ENCODE data around the gene ZBTB16.

The ZBTB16 gene

GRCh38 chr11:114089748-114090147, 30.2 kb downstream of the ZBTB16 start:
- Histone ChIP-seq H2AFZ (ENCODE audit: low read length) (no peak overlapping the region), H3K4me3 (ENCODE audit: low read length) (no peak overlapping the region), H3K4me1 (ENCODE audit: low read length) (no peaks in the 10 kb centered on the region), H3K9me3 (replicated peaks; ENCODE audit: insufficient read depth, low read length) (no peaks in the 10 kb centered on the region), H3F3A (ENCODE audit: insufficient read depth, low read length) (no peaks in the 10 kb centered on the region), H3K9ac (ENCODE audit: low read length) (no peak overlapping the region), H3K27ac (ENCODE audit: low read length) (no peak overlapping the region), H3K27me3 (replicated peaks; ENCODE audit: insufficient read depth, low read length) (no peaks in the 10 kb centered on the region), H3K79me2 (ENCODE audit: low read length) (no peaks in the 10 kb centered on the region), H3K9me2 (replicated peaks; ENCODE audit: insufficient read depth, low read length) (no peaks in the 10 kb centered on the region), H3K4me2 (ENCODE audit: low read depth, low read length) (no peak overlapping the region), H4K20me1 (ENCODE audit: insufficient read depth, low read length) (no peaks in the 10 kb centered on the region), H3K36me3 (replicated peaks; ENCODE audit: insufficient read depth, low read length) (no peaks in the 10 kb centered on the region)
- TF ChIP-seq EZH2 (optimal IDR thresholded peaks at IDR 0.05; ENCODE audit: low read depth, low read length) (no peak), CTCF (IDR thresholded peaks at IDR 0.05; ENCODE audit: low read length) (no peak), EZH2phosphoT487 (IDR thresholded peaks at IDR 0.05; ENCODE audit: low read length) (no peak)
- no peak for DNase-seq

GRCh38 chr11:114090225-114090910, 30.9 kb downstream of the ZBTB16 start:
- Histone ChIP-seq H3K4me3 (ENCODE audit: low read length) (no peak overlapping the region), H3F3A (ENCODE audit: insufficient read depth, low read length) (no peaks in the 10 kb centered on the region), H3K4me2 (ENCODE audit: low read depth, low read length) (no peak overlapping the region), H2AFZ (ENCODE audit: low read length) (no peak overlapping the region), H3K27me3 (replicated peaks; ENCODE audit: insufficient read depth, low read length) (no peaks in the 10 kb centered on the region), H3K9me2 (replicated peaks; ENCODE audit: insufficient read depth, low read length) (no peaks in the 10 kb centered on the region), H3K9me3 (replicated peaks; ENCODE audit: insufficient read depth, low read length) (no peaks in the 10 kb centered on the region), H4K20me1 (ENCODE audit: insufficient read depth, low read length) (no peaks in the 10 kb centered on the region), H3K9ac (ENCODE audit: low read length) (no peak overlapping the region), H3K36me3 (replicated peaks; ENCODE audit: insufficient read depth, low read length) (no peaks in the 10 kb centered on the region), H3K27ac (ENCODE audit: low read length) (no peak overlapping the region), H3K4me1 (ENCODE audit: low read length) (no peaks in the 10 kb centered on the region), H3K79me2 (ENCODE audit: low read length) (no peaks in the 10 kb centered on the region)
- DNase-seq, result no peak
- no peak for TF ChIP-seq EZH2 (optimal IDR thresholded peaks at IDR 0.05; ENCODE audit: low read depth, low read length)
- no peak for TF ChIP-seq CTCF (IDR thresholded peaks at IDR 0.05; ENCODE audit: low read length)
- no peak for TF ChIP-seq EZH2phosphoT487 (IDR thresholded peaks at IDR 0.05; ENCODE audit: low read length)

- no peak overlapping the region for H3K27ac ChIP-seq (ENCODE audit: low read length)
Observed at GRCh38 chr11:114090976-114091375, 31.5 kb downstream of the ZBTB16 start.

More at GRCh38 chr11:114090976-114091375, 31.5 kb downstream of the ZBTB16 start:
- H3K4me1 ChIP-seq (ENCODE audit: low read length), result no peaks in the 10 kb centered on the region
- no peaks in the 10 kb centered on the region for H3K36me3 ChIP-seq (replicated peaks; ENCODE audit: insufficient read depth, low read length)
- no peak for TF ChIP-seq EZH2phosphoT487 (IDR thresholded peaks at IDR 0.05; ENCODE audit: low read length)
- TF ChIP-seq EZH2 (optimal IDR thresholded peaks at IDR 0.05; ENCODE audit: low read depth, low read length), result no peak
- no peak for TF ChIP-seq CTCF (IDR thresholded peaks at IDR 0.05; ENCODE audit: low read length)
- no peaks in the 10 kb centered on the region for H4K20me1 ChIP-seq (ENCODE audit: insufficient read depth, low read length)
- no peak overlapping the region for H2AFZ ChIP-seq (ENCODE audit: low read length)
- no peaks in the 10 kb centered on the region for H3K27me3 ChIP-seq (replicated peaks; ENCODE audit: insufficient read depth, low read length)
- H3K4me2 ChIP-seq (ENCODE audit: low read depth, low read length), result no peak overlapping the region
- no peak overlapping the region for H3K4me3 ChIP-seq (ENCODE audit: low read length)
- no peak for DNase-seq
- no peak overlapping the region for H3K9ac ChIP-seq (ENCODE audit: low read length)
- no peaks in the 10 kb centered on the region for H3K79me2 ChIP-seq (ENCODE audit: low read length)
- H3K9me2 ChIP-seq (replicated peaks; ENCODE audit: insufficient read depth, low read length), result no peaks in the 10 kb centered on the region
- H3K9me3 ChIP-seq (replicated peaks; ENCODE audit: insufficient read depth, low read length), result no peaks in the 10 kb centered on the region
- no peaks in the 10 kb centered on the region for H3F3A ChIP-seq (ENCODE audit: insufficient read depth, low read length)

Measured in MM.1S (cell line).